CD14-positive monocyte (primary cell): ENCODE measurements around the gene IFT122. TPM values are rescaled to one million over a fixed set of nuclear protein-coding genes. Genes with fewer than 3 reads are reported as not detected.
"Not testable (repeated sequence)": the region's sequence is repeated elsewhere in the genome, so short reads cannot be mapped to it uniquely, and the experiment has no call there.

Source experiments
- DNase-seq, 3 donors: peaks; one replicate each; pipeline ENCODE4 v3.0.0-alpha.2; 2011 to 2022
- H2AFZ ChIP-seq: 2 replicates; pipeline ENCODE4 v1.6.0; 2012; ENCODE audit warnings: mild to moderate bottlenecking, low read depth, low read length, inconsistent platforms; ENCODE audit not compliant: insufficient read depth, poor library complexity, severe bottlenecking
- H3K27ac ChIP-seq, 2 donors: 1 replicate in 1 of 2; 2 replicates in 1 of 2; pipeline ENCODE4 v1.5.1; 2012 to 2013; ENCODE audit warnings: low read length in 2 of 2, control low read depth in 1 of 2, inconsistent platforms in 1 of 2, low read depth in 1 of 2, mild to moderate bottlenecking in 1 of 2
- H3K27me3 ChIP-seq, 2 donors: one replicate each; pipeline versions ENCODE4 v1.6.0 to v1.6.1; 2011 to 2013; ENCODE audit warnings: low read length in 2 of 2; ENCODE audit not compliant: control insufficient read depth in 2 of 2, insufficient read depth in 2 of 2
- H3K36me3 ChIP-seq, 2 donors: replicated peaks in 1 of 2; 1 replicate in 1 of 2; 2 replicates in 1 of 2; pipeline versions ENCODE4 v1.5.1 to v1.6.1; 2012 to 2013; ENCODE audit warnings: low read length in 2 of 2, control low read depth in 1 of 2, inconsistent platforms in 1 of 2, mild to moderate bottlenecking in 1 of 2; ENCODE audit not compliant: insufficient read depth in 2 of 2, control insufficient read depth in 1 of 2
- H3K4me1 ChIP-seq, 2 donors: 1 replicate in 1 of 2; 2 replicates in 1 of 2; pipeline versions ENCODE4 v1.5.1 to v1.6.1; 2012 to 2013; ENCODE audit warnings: low read length in 2 of 2, control low read depth in 1 of 2, inconsistent platforms in 1 of 2, mild to moderate bottlenecking in 1 of 2, moderate library complexity in 1 of 2; ENCODE audit not compliant: insufficient read depth in 2 of 2, control insufficient read depth in 1 of 2
- H3K4me2 ChIP-seq: replicated peaks from 2 replicates; pipeline ENCODE3; 2012; ENCODE audit warnings: low read length, moderate library complexity, mild to moderate bottlenecking; ENCODE audit not compliant: poor library complexity, severe bottlenecking; ENCODE audit errors: extremely low read depth
- H3K4me3 ChIP-seq, 3 experiments: fragments of 200-600 bp in 1 of 3; sonication (generic) in 1 of 3; replicated peaks in 1 of 3; 1 replicate in 2 of 3; 2 replicates in 1 of 3; pipeline ENCODE4 v1.5.1; 2011 to 2013; ENCODE audit warnings: low read length in 3 of 3, mild to moderate bottlenecking in 3 of 3, control low read depth in 2 of 3, low read depth in 2 of 3, inconsistent platforms in 1 of 3, moderate library complexity in 1 of 3
- H3K79me2 ChIP-seq: 2 replicates; pipeline ENCODE4 v1.6.0; 2012; ENCODE audit warnings: mild to moderate bottlenecking, control low read depth, inconsistent platforms, low read length, moderate library complexity; ENCODE audit not compliant: insufficient read depth
- H3K9ac ChIP-seq: 2 replicates; pipeline ENCODE4 v1.6.0; 2017; ENCODE audit warnings: low read length, mild to moderate bottlenecking; ENCODE audit not compliant: insufficient read depth, poor library complexity, severe bottlenecking
- H3K9me3 ChIP-seq, 2 donors: replicated peaks in 1 of 2; 1 replicate in 1 of 2; 2 replicates in 1 of 2; pipeline versions ENCODE4 v1.5.1 to v1.6.1; 2012 to 2013; ENCODE audit warnings: low read length in 2 of 2, control low read depth in 1 of 2; ENCODE audit not compliant: control insufficient read depth in 1 of 2, insufficient read depth in 1 of 2
- H4K20me1 ChIP-seq: 2 replicates; pipeline ENCODE4 v1.6.0; 2012; ENCODE audit warnings: mild to moderate bottlenecking, low read length, control low read depth, moderate library complexity; ENCODE audit not compliant: insufficient read depth
- H3K27ac Mint-ChIP-seq, 7 donors: one replicate each; pipeline ENCODE4 v1.8.0; 2020; ENCODE audit warnings: mild to moderate bottlenecking in 7 of 7, mixed read lengths in 7 of 7, moderate library complexity in 6 of 7, inconsistent platforms in 2 of 7
- H3K27me3 Mint-ChIP-seq, 3 donors: one replicate each; pipeline ENCODE4 v1.8.0; 2021 to 2022; ENCODE audit warnings: low read depth in 3 of 3, mild to moderate bottlenecking in 3 of 3, mixed read lengths in 3 of 3, moderate library complexity in 3 of 3, inconsistent platforms in 1 of 3
- H3K36me3 Mint-ChIP-seq, 2 donors: one replicate each; pipeline ENCODE4 v1.8.0; 2020; ENCODE audit warnings: mixed read lengths in 2 of 2, inconsistent platforms in 1 of 2, mild to moderate bottlenecking in 1 of 2
- H3K4me1 Mint-ChIP-seq: one replicate; pipeline ENCODE4 v1.8.0; 2020; ENCODE audit warnings: mild to moderate bottlenecking, mixed read lengths
- H3K4me3 Mint-ChIP-seq, 2 donors: one replicate each; pipeline ENCODE4 v1.8.0; 2020; ENCODE audit warnings: mild to moderate bottlenecking in 2 of 2, mixed read lengths in 2 of 2, moderate library complexity in 1 of 2
- H3K9me3 Mint-ChIP-seq, 7 donors: one replicate each; pipeline ENCODE4 v1.8.0; 2020 to 2022; ENCODE audit warnings: mixed read lengths in 7 of 7, mild to moderate bottlenecking in 6 of 7, moderate library complexity in 6 of 7, inconsistent platforms in 2 of 7
- WGBS: methylation state at CpG from one replicate; pipeline ENCODE4 v1.1.5; 2013; ENCODE audit warnings: missing lambda C conversion rate; ENCODE audit not compliant: insufficient coverage; 5-methylcytosine and 5-hydroxymethylcytosine counted together
- intact Hi-C, 2 donors: fragments of 100-400 bp; cut with micrococcal nuclease; formaldehyde crosslinking; loops; one replicate each; pipeline versions ENCODE4 v1.15.0 to v1.15.1; 2023
- polyA plus RNA-seq, 3 donors: library from polyadenylated mRNA; depleted of rRNA in 1 of 3; unstranded in 2 of 3; stranded (reverse) in 1 of 3; fragments of 300-500 nt in 2 of 3; fragments of >200 nt in 1 of 3; fragmentation: Illumina TruSeq in 2 of 3; gene quantifications; 1 replicate in 2 of 3; 2 replicates in 1 of 3; pipeline ENCODE4 v1.2.3, GENCODE V29; 2012 to 2021
- TF ChIP-seq, protein P1 (sequence below): fragments of 200-600 bp; IDR thresholded peaks from one replicate; pipeline ENCODE4 v1.8.0; 2022; ENCODE audit warnings: antibody characterized with exemption, mild to moderate bottlenecking

Gene IFT122
- polyA plus RNA-seq, 3 donors = 3.3 to 12.2 (median 3.6) TPM

DNA sequence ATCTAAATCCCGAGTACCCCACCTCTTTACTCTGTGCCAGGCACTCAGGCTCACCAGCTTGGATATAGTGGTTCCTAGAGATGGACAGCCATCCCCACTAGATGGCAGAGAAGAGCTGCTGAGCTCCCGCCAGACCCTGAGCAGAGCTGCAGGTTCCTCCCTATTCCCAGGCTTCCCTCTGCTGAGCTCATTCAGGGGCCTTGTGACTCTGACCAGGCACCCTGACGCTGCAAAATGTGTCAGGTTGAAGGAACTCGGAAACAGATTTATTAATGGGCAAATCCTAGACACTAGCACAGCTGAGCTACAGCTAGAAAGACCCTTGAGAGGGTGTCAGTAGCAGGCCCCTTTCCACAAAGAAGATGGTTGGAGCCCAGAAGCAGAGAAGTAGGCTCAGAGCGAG is 50.2 kb downstream of the IFT122 start:
- Mint-ChIP-seq H3K36me3 (peaks cover 37 to 39% of the 10 kb centered on the region in 2 donors), H3K27ac (peak overlapping the region; percentile 87 to 98 (median 94)), H3K4me3 (peak overlapping the region in 1 of 2 donors; percentile 26), H3K27me3 (peaks cover 0 to 1% (median 0%) of the 10 kb centered on the region in 3 donors), H3K4me1 (peaks cover 54% of the 10 kb centered on the region), H3K9me3 (peaks cover 0 to 3% (median 0%) of the 10 kb centered on the region in 7 donors)
- Histone ChIP-seq H3K4me1 (peaks cover 52 to 57% of the 10 kb centered on the region in 2 donors), H3K4me3 (no peak overlapping the region), H3K79me2 (no peaks in the 10 kb centered on the region), H2AFZ (peak overlapping the region; percentile 41), H4K20me1 (no peaks in the 10 kb centered on the region), H3K36me3 (peaks cover 3 to 35% of the 10 kb centered on the region in 2 donors), H3K9ac (peak overlapping the region; percentile 12), H3K27me3 (no peaks in the 10 kb centered on the region), H3K27ac (peak overlapping the region; percentile 89), H3K9me3 (no peaks in the 10 kb centered on the region), H3K4me2 (no peak overlapping the region)
- 20% methylated on average over 4 of the region's 5 CpGs for whole genome bisulfite sequencing
- TF ChIP-seq, protein P1, sequence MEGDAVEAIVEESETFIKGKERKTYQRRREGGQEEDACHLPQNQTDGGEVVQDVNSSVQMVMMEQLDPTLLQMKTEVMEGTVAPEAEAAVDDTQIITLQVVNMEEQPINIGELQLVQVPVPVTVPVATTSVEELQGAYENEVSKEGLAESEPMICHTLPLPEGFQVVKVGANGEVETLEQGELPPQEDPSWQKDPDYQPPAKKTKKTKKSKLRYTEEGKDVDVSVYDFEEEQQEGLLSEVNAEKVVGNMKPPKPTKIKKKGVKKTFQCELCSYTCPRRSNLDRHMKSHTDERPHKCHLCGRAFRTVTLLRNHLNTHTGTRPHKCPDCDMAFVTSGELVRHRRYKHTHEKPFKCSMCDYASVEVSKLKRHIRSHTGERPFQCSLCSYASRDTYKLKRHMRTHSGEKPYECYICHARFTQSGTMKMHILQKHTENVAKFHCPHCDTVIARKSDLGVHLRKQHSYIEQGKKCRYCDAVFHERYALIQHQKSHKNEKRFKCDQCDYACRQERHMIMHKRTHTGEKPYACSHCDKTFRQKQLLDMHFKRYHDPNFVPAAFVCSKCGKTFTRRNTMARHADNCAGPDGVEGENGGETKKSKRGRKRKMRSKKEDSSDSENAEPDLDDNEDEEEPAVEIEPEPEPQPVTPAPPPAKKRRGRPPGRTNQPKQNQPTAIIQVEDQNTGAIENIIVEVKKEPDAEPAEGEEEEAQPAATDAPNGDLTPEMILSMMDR = peak; percentile 91
- peak; percentile 94 to 98 (median 96) for DNase-seq
- intact Hi-C loops = loop anchor here (2.0 to 10.0 kb wide), 5 partner anchors 37 to 442 kb away; partner anchors contain the start of gene RHO (in 1 of the 2)

- WGBS = 92% methylated on average over 3 of the region's 4 CpGs
- DNase-seq, H3K27me3 Mint-ChIP-seq, H3K4me2 ChIP-seq, H4K20me1 ChIP-seq, H3K79me2 ChIP-seq, H3K4me3 ChIP-seq, H3K27me3 ChIP-seq, H3K9me3 Mint-ChIP-seq, H3K9me3 ChIP-seq, H3K4me3 Mint-ChIP-seq: not testable (repeated sequence)
- Mint-ChIP-seq H3K4me1 (peaks cover 46% of the 10 kb centered on the region), H3K36me3 (peaks cover 41 to 45% of the 10 kb centered on the region in 2 donors), H3K27ac (peak overlapping the region; percentile 87 to 98 (median 94))
- H2AFZ ChIP-seq = peak overlapping the region; percentile 41
- H3K27ac ChIP-seq = peak overlapping the region; percentile 89
- H3K36me3 ChIP-seq = peaks cover 3 to 42% of the 10 kb centered on the region in 2 donors
- H3K4me1 ChIP-seq = peaks cover 44 to 49% of the 10 kb centered on the region in 2 donors
- intact Hi-C loops = loop anchor here (2.0 to 10.0 kb wide), 5 partner anchors 36 to 441 kb away; partner anchors contain the start of gene RHO (in 1 of the 2)
- peak overlapping the region; percentile 12 for H3K9ac ChIP-seq
Measured at GRCh38 chr3:129491077-129491476, 51.1 kb downstream of the IFT122 start.
